ENCODE results near the gene NCLN.
"Not testable (repeated sequence)": the region's sequence is repeated elsewhere in the genome, so short reads cannot be mapped to it uniquely, and the experiment has no call there.

Gene NCLN

DNA sequence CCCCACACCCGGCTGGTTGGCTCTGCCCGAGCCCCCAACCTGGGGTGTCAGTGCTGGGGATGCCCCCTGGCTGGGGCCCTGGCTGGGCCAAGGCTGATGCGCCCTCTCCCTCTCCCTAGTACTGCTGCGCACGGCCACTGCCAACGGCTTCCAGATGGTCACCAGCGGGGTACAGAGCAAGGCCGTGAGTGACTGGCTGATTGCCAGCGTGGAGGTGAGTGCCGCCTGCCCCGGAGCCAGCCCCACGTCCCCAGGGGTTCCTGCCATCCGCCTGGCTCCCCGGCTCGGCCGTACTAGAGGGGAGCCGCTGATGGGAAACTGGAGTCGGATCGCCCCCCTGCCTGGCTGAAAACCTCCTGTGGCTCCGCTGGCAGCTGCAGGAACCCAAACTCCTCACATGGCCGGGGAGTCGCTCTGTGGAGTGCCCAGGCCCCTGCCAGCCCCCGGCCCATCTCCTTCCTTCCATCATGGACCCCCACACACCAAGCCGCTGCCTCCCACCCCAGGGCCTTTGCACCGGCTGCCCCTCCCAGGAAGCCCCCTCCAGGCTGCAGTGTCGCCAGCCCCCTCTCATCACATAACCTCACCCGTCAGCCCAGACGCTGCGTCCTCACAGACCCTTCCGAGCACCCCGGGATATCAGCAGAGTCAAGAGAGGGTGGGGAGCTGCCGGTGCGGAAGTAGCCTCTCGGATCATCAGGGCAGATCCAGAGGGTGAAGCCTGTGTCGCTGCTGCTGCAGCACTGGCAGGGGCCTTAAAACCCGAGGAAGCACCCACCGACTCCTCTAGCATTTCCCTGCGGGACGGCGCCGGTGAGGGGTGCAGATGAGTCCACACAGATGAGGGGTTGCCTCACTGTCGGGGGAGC is 10.6 kb downstream of the NCLN start:
- no peaks in the 10 kb centered on the region for H3K9me3 ChIP-seq (replicated peaks in 1 of 11)

DNA sequence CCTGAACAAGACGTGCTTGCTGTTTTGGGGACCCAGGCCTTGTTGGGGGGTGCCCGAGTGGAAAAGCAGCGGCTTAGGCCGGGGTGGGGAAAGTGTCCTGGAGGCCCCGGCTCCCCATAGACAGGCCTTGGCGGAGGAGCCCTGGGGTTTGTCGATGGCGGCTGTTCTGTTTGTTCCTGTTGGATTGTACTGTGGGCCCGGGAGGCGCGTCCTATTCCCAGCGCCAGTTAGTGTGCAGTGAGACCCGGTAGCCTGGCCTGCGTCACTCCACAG is 11.1 kb downstream of the NCLN start:
- TF ChIP-seq Cebpa-rat (IDR thresholded peaks at IDR 0.05), result no peak
- peaks cover 68 to 96% (median 88%) of the 10 kb centered on the region in 11 experiments for H3K36me3 ChIP-seq

More for the DNA sequence above, 10.6 kb downstream of the NCLN start:
- Histone ChIP-seq H3K9ac (no peak overlapping the region), H3K36me3 (peaks cover 64 to 96% (median 87%) of the 10 kb centered on the region in 11 experiments), H3K4me3 (no peak overlapping the region), H3K4me1 (peaks cover 23 to 32% (median 29%) of the 10 kb centered on the region in 10 experiments), H3K27ac (no peak overlapping the region), H3K4me2 (no peak overlapping the region), H3K27me3 (no peaks in the 10 kb centered on the region), H4K20me1 (peaks cover 1 to 98% (median 73%) of the 10 kb centered on the region in 11 experiments; a peak in 21 of 22 replicates)
- TF ChIP-seq Cebpa-rat (IDR thresholded peaks at IDR 0.05), result no peak

DNA sequence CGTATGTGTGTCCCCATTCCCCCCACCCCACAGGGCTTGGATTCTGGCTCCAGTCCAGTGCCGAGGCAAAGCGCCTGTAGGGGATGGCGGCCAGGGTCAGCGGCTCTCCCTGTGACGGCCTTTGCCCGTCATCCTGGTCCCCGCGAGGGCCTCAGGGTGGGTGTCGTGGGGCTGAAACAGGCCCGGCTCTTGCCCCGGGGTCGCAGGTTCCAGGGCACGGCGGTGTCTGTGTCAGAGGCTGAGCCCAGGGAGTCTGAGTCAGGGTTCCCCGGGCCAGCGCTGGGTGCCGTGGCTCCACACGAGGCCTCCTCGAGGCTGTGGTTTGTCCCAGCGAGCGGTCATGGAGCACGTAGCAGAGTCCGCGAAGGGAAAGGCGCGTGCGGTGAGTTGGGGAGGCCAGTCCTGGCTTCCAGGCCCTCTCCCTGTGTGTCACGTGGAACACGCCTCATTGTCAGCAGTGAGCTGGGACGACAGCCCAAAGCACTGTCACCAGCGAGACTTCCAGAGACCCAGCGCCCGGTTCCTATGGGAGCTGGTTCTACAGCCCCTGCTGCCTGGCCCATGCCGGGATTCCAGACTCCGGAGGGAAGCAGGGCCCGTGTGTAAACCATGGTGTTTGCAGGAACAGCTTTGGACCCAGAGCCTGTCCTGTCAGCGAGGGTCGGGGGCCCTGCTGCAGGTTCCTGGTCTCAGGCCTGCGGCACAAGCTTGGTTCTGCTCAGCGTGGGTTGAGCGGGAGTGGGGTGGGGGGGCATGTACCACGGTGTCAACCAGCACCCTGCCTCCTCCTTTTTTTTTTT is 13.4 kb downstream of the NCLN start:
- H3K4me1 ChIP-seq, result peaks cover 0 to 4% (median 3%) of the 10 kb centered on the region in 10 experiments; a peak in 17 of 20 replicates
- TF ChIP-seq Cebpa-rat (IDR thresholded peaks at IDR 0.05), result no peak
- H3K9me3 ChIP-seq (replicated peaks in 1 of 11), result no peaks in the 10 kb centered on the region
- H4K20me1 ChIP-seq, result peaks cover 0 to 95% (median 70%) of the 10 kb centered on the region in 11 experiments; a peak in 19 of 22 replicates
- no peaks in the 10 kb centered on the region for H3K27me3 ChIP-seq
- H3K9ac ChIP-seq, result peak overlapping the region in 1 of 11 experiments; percentile 11; a peak in 1 of 22 replicates
- H3K27ac ChIP-seq, result no peak overlapping the region
- H3K4me2 ChIP-seq, result no peak overlapping the region
- no peak overlapping the region for H3K4me3 ChIP-seq
- H3K36me3 ChIP-seq, result peaks cover 78 to 100% (median 96%) of the 10 kb centered on the region in 11 experiments

More for the DNA sequence above, 11.1 kb downstream of the NCLN start:
- Histone ChIP-seq H3K27me3 (no peaks in the 10 kb centered on the region), H4K20me1 (peaks cover 0 to 95% (median 69%) of the 10 kb centered on the region in 11 experiments; a peak in 21 of 22 replicates), H3K9ac (no peak overlapping the region), H3K4me1 (peaks cover 17 to 26% (median 24%) of the 10 kb centered on the region in 10 experiments), H3K27ac (no peak overlapping the region; a peak in 1 of 22 replicates), H3K9me3 (replicated peaks in 1 of 11) (no peaks in the 10 kb centered on the region), H3K4me3 (no peak overlapping the region), H3K4me2 (no peak overlapping the region)

DNA sequence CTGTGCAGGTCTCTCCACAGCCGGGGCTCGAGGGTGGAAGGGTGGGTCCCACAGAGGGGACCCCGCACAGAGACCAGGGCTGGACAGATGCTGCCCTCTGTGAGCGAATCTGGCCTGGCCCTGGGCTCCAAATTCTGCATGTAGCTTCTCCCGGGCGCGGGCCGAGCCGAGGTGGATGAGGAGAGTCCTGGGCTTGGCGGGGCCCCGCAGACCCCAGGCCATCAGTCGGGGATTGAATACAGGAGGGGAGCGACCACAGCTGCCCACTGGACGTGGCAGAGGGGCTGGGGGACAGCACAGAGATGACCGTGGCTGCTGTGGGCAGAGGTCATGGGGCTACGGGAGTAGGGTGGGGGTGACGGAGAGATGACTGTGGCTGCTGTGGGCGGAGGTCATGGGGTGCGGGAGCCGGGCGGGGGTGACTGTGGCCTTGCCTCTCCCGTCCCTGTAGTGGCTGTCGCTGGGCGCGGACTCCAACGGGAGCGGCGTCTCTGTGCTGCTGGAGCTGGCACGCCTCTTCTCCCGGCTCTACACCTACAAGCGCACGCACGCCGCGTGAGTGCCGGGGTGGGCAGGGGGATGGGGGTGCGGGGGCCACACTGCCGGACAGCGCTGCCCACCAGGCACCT is 15.5 kb downstream of the NCLN start:
- no peaks in the 10 kb centered on the region for H3K9me3 ChIP-seq (replicated peaks in 1 of 11)
- no peak overlapping the region for H3K9ac ChIP-seq
- H3K27me3 ChIP-seq, result no peaks in the 10 kb centered on the region
- H3K36me3 ChIP-seq, result peaks cover 76 to 97% (median 93%) of the 10 kb centered on the region in 11 experiments
- TF ChIP-seq Cebpa-rat (IDR thresholded peaks at IDR 0.05), result no peak
- no peak overlapping the region for H3K4me3 ChIP-seq
- no peak overlapping the region for H3K27ac ChIP-seq
- H3K4me2 ChIP-seq, result no peak overlapping the region
- H3K4me1 ChIP-seq, result no peaks in the 10 kb centered on the region
- H4K20me1 ChIP-seq, result peaks cover 0 to 91% (median 64%) of the 10 kb centered on the region in 11 experiments; a peak in 18 of 22 replicates

DNA sequence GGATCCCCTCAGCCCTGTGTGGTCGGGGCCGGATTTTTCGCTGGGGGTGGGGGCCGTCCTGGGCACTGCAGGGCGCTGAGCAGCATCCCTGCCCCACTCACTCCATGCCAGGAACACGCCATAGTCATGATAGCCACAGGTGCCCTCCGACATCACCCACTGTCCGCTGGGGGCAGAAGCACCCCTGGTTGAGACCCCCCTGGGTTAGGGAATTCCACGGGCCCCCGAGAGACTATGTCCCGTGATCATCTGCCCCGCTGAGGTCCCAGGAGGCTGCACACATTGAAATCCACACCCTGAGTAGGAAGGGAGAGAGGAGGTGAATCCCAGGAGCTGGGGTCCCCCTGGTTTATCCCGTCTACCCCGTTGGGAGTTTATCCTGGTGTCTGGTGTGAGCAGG is 16.2 kb downstream of the NCLN start:
- H3K4me3 ChIP-seq, result no peak overlapping the region
- TF ChIP-seq Cebpa-rat (IDR thresholded peaks at IDR 0.05), result no peak
- no peaks in the 10 kb centered on the region for H3K4me1 ChIP-seq
- no peak overlapping the region for H3K4me2 ChIP-seq
- no peak overlapping the region for H3K27ac ChIP-seq
- no peaks in the 10 kb centered on the region for H3K9me3 ChIP-seq (replicated peaks in 1 of 11)
- no peak overlapping the region for H3K9ac ChIP-seq
- H3K36me3 ChIP-seq, result peaks cover 76 to 97% (median 93%) of the 10 kb centered on the region in 11 experiments
- H4K20me1 ChIP-seq, result peaks cover 0 to 91% (median 64%) of the 10 kb centered on the region in 11 experiments; a peak in 16 of 22 replicates
- no peaks in the 10 kb centered on the region for H3K27me3 ChIP-seq

DNA sequence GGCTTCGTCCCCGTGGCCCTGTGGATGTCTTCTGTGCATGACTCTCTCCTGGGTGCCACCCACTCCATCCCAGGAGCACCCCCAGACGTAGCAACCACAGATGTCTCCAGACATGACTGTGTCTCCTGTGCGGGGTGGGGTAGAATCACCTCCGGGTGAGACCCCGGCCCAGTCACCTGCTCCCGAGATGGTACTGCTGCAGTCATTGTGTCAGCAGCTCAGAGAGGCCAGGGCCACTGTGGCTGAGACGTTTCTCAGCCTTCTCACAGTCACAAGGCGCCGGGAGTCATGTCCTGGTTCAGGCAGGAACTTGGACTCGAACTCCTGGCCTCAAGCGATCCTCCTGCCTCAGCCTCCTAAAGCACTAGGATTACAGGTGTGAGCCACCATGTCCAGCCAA is 16.6 kb downstream of the NCLN start:
- no peaks in the 10 kb centered on the region for H3K4me1 ChIP-seq
- H3K9ac ChIP-seq, result no peak overlapping the region
- no peaks in the 10 kb centered on the region for H3K9me3 ChIP-seq (replicated peaks in 1 of 11)
- H3K4me2 ChIP-seq, result no peak overlapping the region
- peaks cover 76 to 97% (median 93%) of the 10 kb centered on the region in 11 experiments for H3K36me3 ChIP-seq
- no peak overlapping the region for H3K4me3 ChIP-seq
- peaks cover 0 to 91% (median 65%) of the 10 kb centered on the region in 11 experiments; a peak in 16 of 22 replicates for H4K20me1 ChIP-seq
- no peak overlapping the region for H3K27ac ChIP-seq
- TF ChIP-seq Cebpa-rat (IDR thresholded peaks at IDR 0.05), result no peak
- no peaks in the 10 kb centered on the region for H3K27me3 ChIP-seq

DNA sequence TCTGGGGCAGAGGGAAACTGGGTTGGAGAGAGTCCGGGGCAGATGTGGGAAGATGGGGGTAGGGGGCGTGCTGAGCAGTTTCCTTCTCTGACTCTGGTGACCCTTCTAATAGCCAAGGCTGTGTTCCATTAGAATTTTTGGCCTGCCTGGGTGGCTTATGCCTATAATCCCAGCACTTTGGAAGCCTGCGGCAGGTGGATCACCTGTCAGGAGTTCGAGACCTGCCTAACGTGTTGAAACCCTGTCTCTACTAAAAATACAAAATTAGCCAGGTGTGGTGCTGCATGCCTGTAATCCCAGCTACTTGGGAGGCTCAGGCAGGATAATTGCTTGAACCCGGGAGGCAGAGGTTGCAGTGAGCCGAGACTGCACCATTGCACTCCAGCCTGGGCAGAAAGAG is 17.2 kb downstream of the NCLN start:
- H3K27me3 ChIP-seq; H3K9ac ChIP-seq; H3K4me1 ChIP-seq; H3K9me3 ChIP-seq (replicated peaks in 1 of 11); H3K4me3 ChIP-seq; H3K4me2 ChIP-seq; H3K27ac ChIP-seq: not testable (repeated sequence)
- H3K36me3 ChIP-seq, result peaks cover 81 to 97% (median 94%) of the 10 kb centered on the region in 11 experiments
- H4K20me1 ChIP-seq, result peaks cover 0 to 91% (median 70%) of the 10 kb centered on the region in 11 experiments; a peak in 16 of 22 replicates

DNA sequence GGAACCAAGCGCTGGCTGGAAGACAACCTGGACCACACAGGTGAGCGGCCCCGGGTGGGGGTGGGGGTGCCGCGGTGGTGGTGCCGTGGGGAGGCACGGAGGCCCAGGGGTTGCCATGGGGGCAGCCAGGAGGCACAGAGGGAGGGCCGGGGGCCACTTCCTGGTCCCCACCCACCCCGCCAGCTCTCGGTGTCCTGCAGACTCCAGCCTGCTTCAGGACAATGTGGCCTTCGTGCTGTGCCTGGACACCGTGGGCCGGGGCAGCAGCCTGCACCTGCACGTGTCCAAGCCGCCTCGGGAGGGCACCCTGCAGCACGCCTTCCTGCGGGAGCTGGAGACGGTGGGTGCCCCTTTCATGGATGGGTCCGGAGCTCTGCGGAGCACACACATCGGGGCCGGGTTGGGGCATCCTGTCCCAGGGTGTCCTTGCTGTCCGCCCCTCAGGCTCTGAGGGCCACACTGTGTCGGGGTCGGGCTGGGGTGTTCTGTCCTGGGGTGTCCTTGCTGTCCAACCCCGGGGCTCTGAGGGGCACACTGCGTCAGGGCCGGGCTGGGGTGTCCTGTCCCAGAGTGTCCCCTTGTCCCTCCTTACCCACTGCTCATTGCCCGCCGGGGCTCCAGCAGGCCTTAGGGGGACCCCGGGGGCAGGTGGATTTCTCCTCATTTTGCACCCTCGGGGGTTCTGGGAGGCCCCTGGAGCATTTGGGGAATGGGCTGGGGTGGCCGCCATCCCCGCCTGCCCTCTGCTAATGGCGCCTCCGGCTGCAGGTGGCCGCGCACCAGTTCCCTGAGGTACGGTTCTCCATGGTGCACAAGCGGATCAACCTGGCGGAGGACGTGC is 18.3 kb downstream of the NCLN start:
- Histone ChIP-seq H3K9me3 (replicated peaks in 1 of 11) (no peaks in the 10 kb centered on the region), H3K27me3 (no peaks in the 10 kb centered on the region), H3K27ac (no peak overlapping the region), H3K36me3 (peaks cover 86 to 97% (median 94%) of the 10 kb centered on the region in 11 experiments), H3K4me3 (no peak overlapping the region), H4K20me1 (peaks cover 0 to 91% (median 74%) of the 10 kb centered on the region in 11 experiments; a peak in 17 of 22 replicates), H3K9ac (no peak overlapping the region), H3K4me1 (no peaks in the 10 kb centered on the region), H3K4me2 (no peak overlapping the region)
- no peak for TF ChIP-seq Cebpa-rat (IDR thresholded peaks at IDR 0.05)
